Measurements from ENCODE around the gene RFX5.

RFX5 gene

GRCh38 chr1:151318975-151319374 is 28.1 kb downstream of the RFX5 start:
- DNase-seq = no peak

DNA sequence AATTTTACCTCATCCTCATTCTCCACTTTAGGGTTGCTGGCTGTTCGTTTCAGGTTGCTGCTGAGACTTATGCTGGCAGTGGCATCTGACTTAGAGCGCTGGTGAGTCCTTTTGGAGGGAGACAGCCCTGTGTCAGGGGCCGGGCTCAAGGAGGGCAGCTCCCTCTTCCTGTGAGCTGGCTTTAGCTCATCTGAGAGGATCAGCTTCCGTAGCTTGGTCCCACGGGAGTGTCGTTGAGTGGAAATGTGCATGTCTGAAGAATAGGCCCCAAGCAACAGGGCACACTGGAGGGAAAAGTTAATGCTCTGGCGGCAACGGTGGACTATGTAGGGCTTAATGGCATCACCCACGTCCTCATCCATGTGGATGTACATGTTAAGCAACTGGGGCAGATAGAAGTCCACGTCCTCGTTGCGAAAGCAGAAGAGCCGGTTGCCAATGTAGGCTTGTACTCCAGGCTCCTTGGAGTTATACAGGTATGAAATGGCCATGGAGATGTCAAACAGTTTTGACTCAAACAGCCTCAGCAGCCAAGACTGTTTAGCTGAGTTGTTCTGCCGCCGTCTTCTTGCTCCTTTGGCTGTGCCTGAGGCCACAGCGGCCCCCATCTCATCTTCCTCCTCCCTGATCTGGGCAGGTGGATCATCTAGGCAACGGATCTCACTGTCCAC is 31.4 kb downstream of the RFX5 start:
- no peak for DNase-seq

GRCh38 chr1:151314137-151314875 is 32.7 kb downstream of the RFX5 start:
- no peak for DNase-seq

GRCh38 chr1:151313501-151313900 is 33.6 kb downstream of the RFX5 start:
- no peak for DNase-seq

- DNase-seq = no peak
Measured at GRCh38 chr1:151312826-151313225, 34.2 kb downstream of the RFX5 start.

- no peak for DNase-seq
Measured at GRCh38 chr1:151312411-151312810, 34.6 kb downstream of the RFX5 start.

DNA sequence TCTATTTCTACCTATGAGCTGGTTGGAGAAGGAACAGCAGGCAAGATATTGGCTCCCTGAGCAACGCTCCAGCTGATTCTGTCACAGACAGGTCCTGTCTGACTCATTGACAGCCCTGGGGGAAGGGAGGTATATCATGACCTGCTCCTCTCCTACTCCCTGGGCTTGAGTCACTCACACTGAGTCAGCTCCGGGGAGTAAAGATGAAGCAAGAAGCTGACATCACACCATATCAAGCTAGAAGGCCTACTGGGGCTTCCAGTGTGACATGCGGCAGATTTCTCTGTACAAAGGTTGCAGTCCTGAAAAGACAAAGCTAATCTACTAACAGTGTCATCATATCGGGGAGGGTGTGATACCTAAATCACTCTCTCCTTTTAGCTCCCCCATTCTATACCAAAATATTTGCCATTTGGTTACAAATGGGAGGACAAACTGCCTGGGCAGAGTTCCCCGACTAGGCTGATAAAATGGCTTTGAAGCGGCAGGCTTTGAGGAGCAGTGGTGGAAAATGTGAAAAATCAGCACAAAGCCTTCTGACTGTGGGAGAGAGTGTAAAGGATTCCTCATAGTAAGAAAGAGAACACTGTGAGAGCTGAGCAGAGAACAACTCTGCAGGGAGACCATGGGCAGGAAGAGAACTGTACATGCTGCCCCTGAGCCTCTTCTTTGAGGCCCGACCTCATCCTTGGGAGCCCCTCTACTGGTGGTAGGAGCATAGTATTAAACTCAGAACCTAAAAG is 35.3 kb downstream of the RFX5 start:
- DNase-seq = peak; percentile 97 to 98

GRCh38 chr1:151311011-151311410 is 36.0 kb downstream of the RFX5 start:
- DNase-seq = peak in 1 of 2 donors; percentile 33

- no peak for DNase-seq
Measured at GRCh38 chr1:151309811-151310323, 37.2 kb downstream of the RFX5 start.

DNA sequence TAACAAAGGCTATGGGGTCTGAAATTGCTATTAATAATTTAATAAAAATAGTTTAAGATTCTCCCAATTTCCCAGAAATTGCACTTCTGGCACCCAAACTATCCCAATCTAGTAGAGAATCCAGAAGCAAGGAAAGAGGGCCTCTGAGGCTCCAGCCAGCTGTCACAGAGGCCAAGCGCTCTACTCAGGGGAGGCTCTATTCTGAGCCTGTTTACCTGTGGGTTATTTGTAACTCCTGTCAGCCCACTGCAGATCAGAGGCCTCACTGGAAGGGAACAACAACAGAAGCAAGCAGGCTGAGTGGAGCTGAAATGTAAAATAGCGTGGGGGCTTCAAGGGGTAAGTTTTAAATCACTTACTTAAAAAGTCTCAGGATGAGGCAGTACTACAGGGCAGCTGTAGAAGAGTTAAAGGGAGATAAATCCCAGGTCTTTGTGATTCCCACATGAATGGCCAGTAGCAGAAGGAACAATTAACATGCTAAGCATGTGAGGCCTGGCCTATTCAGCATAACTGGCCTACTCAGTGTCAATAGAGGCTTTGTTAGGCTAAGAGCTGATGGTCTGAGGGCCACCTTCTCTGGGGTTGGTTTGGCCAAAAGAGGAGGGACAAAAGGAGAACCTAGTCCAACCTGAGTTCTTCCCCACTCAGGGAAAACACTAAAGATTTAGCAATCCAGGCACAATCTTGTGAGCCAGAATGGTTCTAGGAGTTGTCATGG is 52.1 kb downstream of the RFX5 start:
- DNase-seq = no peak

DNA sequence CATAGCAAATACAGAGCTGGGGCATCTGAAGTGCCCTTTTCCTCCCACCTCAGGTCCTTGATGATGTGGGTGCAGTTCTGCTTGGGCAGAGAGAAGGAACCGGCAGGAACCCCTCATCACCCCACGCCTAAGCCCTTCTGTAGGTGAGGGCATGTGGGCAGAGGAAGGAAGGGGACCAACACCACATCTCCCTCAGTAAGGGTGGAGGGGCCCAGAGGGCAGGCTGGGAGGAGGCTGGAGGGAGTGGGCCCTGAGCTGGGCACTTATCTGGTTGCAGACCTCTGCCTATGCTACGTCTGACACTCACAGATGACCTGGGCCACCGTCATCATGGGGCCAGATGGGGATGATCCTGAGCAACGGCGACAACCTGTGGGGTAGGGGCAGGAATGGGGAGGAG is 54.0 kb downstream of the RFX5 start:
- DNase-seq = no peak

DNA sequence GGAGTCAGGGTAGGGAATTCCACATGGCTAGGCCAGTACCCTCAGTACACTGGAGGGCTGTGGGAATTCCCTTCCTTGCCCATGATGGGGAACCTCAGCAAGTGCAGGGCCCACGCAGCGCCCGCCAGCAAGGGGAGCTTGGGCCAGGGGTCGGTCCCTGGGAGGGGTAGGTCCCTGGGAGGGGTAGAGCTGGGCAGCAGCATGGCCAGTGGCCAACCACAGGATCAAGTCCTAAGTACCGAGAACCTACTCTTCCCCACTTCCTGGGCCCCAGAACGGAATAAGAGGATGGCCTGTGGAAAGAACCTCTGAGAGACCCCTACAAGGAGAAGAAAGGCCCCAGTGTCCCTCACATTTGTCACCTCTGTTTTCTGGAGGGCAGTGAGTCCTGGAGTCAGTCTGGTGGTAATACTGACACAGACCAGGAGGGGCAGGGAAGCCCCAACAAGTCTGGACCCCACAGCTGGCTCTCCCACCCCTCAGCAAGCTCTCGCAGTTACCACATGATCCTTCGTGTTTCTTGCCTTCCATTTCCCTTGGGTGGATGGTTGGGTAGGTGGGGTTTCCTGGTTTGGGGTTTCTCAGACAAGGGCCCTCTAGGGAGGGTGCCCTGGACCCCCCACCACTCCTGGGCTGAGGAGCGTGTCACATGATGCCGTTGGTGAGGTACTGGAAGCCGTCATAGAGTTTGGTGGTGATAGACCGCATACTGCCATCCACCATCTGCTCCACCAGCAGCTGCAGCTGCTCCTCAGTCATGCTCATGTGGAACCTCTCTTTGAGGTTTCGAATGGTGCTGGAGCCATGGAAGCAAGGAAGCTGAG is 54.6 kb downstream of the RFX5 start:
- DNase-seq = no peak

DNA sequence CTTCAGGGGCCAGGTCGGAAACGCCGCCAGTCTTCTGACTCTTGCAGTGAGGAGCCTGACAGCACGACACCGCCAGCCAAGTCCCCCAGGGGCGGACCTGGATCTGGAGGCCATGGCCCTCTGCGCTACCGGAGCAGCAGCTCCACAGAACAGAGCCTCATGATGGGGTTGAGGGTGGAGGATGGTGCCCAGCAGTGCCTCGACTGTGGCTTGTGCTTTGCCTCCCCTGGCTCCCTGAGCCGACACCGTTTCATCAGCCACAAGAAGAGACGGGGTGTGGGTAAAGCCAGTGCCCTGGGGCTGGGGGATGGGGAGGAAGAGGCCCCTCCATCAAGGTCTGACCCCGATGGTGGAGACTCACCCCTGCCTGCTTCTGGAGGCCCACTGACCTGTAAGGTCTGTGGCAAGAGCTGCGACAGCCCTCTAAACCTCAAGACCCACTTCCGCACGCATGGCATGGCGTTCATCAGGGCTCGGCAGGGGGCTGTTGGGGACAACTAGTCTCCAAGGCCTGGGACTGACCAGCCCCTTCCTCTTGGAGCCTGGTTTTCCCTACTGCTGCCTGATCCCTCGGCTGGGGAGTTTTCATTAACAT is 56.2 kb downstream of the RFX5 start:
- DNase-seq = no peak
